CD1c-positive myeloid dendritic cell (primary cell): ENCODE results near the gene KLRF1.
"Not testable (repeated sequence)": the region's sequence is repeated elsewhere in the genome, so short reads cannot be mapped to it uniquely, and the experiment has no call there.

Source experiments
- DNase-seq: peaks from one replicate; pipeline ENCODE4 v3.0.0-alpha.2; 2016; ENCODE audit errors: extremely low spot score

Gene KLRF1

GRCh38 chr12:9869307-9870161 lies 42.3 kb downstream of the KLRF1 start, which contains the start of gene CLEC2B:
Gene CLEC2B (minus strand): TSS chr12:9869354.
- DNase-seq, result peak; percentile 81

- DNase-seq, result peak; percentile 15
These were observed 43.1 kb downstream of the KLRF1 start for GRCh38 chr12:9870286-9870866.

- DNase-seq, result no peak
These were observed 44.9 kb downstream of the KLRF1 start for GRCh38 chr12:9872162-9872561.

GRCh38 chr12:9872742-9873141 lies 45.5 kb downstream of the KLRF1 start:
- DNase-seq, result no peak

GRCh38 chr12:9876120-9876519 lies 48.8 kb downstream of the KLRF1 start:
- not testable (repeated sequence) for DNase-seq

GRCh38 chr12:9880532-9881078 lies 53.3 kb downstream of the KLRF1 start:
- no peak for DNase-seq

- no peak for DNase-seq
These were observed 54.0 kb downstream of the KLRF1 start, which contains the start of gene KLRF2 for GRCh38 chr12:9881246-9881645. Gene KLRF2 (plus strand): TSS chr12:9881489. CDS start chr12:9881596, 107 bp downstream.

GRCh38 chr12:9881988-9882387 lies 54.7 kb downstream of the KLRF1 start:
- no peak for DNase-seq

GRCh38 chr12:9883175-9883574 lies 55.9 kb downstream of the KLRF1 start:
- DNase-seq, result no peak

- DNase-seq, result no peak
These were observed 61.5 kb downstream of the KLRF1 start for GRCh38 chr12:9888665-9889273.
